ENCODE data around the gene ING3.
A peak's percentile ranks its signal among the peaks of the same experiment; 100 is the strongest.

Gene ING3

DNA sequence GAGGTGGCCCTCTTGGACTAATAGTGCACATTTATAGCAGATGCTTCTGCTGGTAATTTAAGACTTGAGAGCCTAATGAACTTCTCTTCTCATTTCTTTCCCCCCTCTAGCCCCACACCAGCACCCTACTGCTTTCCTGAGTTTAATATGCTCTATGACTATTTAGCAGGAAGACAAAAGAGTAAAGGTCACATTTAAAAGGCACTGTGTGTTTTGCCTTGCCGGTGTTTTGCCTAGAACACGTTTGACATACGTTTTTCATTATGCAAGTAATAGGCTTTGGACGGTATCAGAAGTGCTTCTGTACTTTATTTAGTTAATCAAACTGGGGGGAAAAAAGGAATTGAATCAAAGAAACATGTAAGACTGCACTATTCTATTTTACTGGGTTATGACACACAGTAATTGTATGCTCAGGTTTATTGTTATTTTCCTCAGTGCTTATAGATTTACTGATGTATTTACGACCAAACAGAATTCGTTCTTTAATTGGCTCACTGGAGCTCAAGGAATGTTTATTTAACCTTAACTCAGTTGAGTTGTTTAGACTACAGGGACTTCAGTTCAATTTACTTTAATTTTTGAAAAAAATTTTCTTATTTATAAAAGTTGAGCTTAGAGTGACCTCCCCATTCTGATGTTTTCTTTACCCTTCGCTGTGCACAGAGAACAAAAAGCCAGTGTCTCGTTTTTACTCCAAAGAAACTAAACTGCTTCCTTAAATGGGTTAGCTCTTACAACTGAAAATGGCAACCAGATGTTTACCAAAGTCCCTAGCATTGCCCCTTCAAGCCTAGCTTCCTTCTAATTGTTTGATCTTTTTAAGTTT, 73.3 kb downstream of the ING3 start (continued):
- TF ChIP-seq, protein P1, sequence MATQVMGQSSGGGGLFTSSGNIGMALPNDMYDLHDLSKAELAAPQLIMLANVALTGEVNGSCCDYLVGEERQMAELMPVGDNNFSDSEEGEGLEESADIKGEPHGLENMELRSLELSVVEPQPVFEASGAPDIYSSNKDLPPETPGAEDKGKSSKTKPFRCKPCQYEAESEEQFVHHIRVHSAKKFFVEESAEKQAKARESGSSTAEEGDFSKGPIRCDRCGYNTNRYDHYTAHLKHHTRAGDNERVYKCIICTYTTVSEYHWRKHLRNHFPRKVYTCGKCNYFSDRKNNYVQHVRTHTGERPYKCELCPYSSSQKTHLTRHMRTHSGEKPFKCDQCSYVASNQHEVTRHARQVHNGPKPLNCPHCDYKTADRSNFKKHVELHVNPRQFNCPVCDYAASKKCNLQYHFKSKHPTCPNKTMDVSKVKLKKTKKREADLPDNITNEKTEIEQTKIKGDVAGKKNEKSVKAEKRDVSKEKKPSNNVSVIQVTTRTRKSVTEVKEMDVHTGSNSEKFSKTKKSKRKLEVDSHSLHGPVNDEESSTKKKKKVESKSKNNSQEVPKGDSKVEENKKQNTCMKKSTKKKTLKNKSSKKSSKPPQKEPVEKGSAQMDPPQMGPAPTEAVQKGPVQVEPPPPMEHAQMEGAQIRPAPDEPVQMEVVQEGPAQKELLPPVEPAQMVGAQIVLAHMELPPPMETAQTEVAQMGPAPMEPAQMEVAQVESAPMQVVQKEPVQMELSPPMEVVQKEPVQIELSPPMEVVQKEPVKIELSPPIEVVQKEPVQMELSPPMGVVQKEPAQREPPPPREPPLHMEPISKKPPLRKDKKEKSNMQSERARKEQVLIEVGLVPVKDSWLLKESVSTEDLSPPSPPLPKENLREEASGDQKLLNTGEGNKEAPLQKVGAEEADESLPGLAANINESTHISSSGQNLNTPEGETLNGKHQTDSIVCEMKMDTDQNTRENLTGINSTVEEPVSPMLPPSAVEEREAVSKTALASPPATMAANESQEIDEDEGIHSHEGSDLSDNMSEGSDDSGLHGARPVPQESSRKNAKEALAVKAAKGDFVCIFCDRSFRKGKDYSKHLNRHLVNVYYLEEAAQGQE (tag by site-specific recombination; IDR thresholded peaks at IDR 0.05): no peak
- TF ChIP-seq ZBTB1 (tag by site-specific recombination; IDR thresholded peaks at IDR 0.05) (0 out of 2 replicates have a peak, but pooled peaks have one; percentile 41), ZNF830 (tag by site-specific recombination; IDR thresholded peaks at IDR 0.05; ENCODE audit: low read depth) (no peak), ZNF354C (tag by site-specific recombination; IDR thresholded peaks at IDR 0.05; ENCODE audit: borderline replicate concordance, low read depth) (no peak), YY2 (tag by site-specific recombination; IDR thresholded peaks at IDR 0.05) (no peak), ZNF266 (tag by site-specific recombination; IDR thresholded peaks at IDR 0.05; ENCODE audit: low read depth) (no peak), ZBTB6 (tag by site-specific recombination; IDR thresholded peaks at IDR 0.05) (peak; percentile 26; the same call in 1 of the 2 replicates), ZNF560 (tag by site-specific recombination; IDR thresholded peaks at IDR 0.05; ENCODE audit: borderline replicate concordance) (no peak), GLIS1 (tag by site-specific recombination; IDR thresholded peaks at IDR 0.05) (peak; percentile 60; the same call in 1 of the 2 replicates), ZNF580 (tag by site-specific recombination; IDR thresholded peaks at IDR 0.05) (peak; percentile 77; the same call in 1 of the 2 replicates), ZNF529 (tag by site-specific recombination; IDR thresholded peaks at IDR 0.05; ENCODE audit: insufficient replicate concordance) (no peak), ZNF18 (tag by site-specific recombination; IDR thresholded peaks at IDR 0.05) (peak; percentile 34; the same call in 1 of the 2 replicates), ZNF561 (tag by site-specific recombination; IDR thresholded peaks at IDR 0.05; ENCODE audit: borderline replicate concordance) (no peak; the same call in 1 of the 2 replicates), ZNF341 (tag by site-specific recombination; IDR thresholded peaks at IDR 0.05; ENCODE audit: low read depth) (no peak), OVOL3 (tag by site-specific recombination; IDR thresholded peaks at IDR 0.05) (peak; percentile 60), ZNF571 (tag by site-specific recombination; IDR thresholded peaks at IDR 0.05) (no peak), ZXDB (tag by site-specific recombination; IDR thresholded peaks at IDR 0.05) (0 out of 2 replicates have a peak, but pooled peaks have one; percentile 63), ZNF274 (IDR thresholded peaks at IDR 0.05; ENCODE audit: low read length) (no peak), ZNF274 (tag by site-specific recombination; IDR thresholded peaks at IDR 0.05; ENCODE audit: borderline replicate concordance) (no peak), PRDM1 (tag by site-specific recombination; IDR thresholded peaks at IDR 0.05) (no peak), ZNF664 (tag by site-specific recombination; IDR thresholded peaks at IDR 0.05) (peak; percentile 48; the same call in 1 of the 2 replicates), ZNF24 (tag by site-specific recombination; IDR thresholded peaks at IDR 0.05) (0 out of 2 replicates have a peak, but pooled peaks have one; percentile 28), ZNF174 (tag by site-specific recombination; IDR thresholded peaks at IDR 0.05) (no peak), IKZF3 (tag by site-specific recombination; IDR thresholded peaks at IDR 0.05) (peak; percentile 78)
- TF ChIP-seq, protein P2, sequence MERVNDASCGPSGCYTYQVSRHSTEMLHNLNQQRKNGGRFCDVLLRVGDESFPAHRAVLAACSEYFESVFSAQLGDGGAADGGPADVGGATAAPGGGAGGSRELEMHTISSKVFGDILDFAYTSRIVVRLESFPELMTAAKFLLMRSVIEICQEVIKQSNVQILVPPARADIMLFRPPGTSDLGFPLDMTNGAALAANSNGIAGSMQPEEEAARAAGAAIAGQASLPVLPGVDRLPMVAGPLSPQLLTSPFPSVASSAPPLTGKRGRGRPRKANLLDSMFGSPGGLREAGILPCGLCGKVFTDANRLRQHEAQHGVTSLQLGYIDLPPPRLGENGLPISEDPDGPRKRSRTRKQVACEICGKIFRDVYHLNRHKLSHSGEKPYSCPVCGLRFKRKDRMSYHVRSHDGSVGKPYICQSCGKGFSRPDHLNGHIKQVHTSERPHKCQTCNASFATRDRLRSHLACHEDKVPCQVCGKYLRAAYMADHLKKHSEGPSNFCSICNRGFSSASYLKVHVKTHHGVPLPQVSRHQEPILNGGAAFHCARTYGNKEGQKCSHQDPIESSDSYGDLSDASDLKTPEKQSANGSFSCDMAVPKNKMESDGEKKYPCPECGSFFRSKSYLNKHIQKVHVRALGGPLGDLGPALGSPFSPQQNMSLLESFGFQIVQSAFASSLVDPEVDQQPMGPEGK (tag by site-specific recombination; IDR thresholded peaks at IDR 0.05): no peak
- TF ChIP-seq, protein P3, sequence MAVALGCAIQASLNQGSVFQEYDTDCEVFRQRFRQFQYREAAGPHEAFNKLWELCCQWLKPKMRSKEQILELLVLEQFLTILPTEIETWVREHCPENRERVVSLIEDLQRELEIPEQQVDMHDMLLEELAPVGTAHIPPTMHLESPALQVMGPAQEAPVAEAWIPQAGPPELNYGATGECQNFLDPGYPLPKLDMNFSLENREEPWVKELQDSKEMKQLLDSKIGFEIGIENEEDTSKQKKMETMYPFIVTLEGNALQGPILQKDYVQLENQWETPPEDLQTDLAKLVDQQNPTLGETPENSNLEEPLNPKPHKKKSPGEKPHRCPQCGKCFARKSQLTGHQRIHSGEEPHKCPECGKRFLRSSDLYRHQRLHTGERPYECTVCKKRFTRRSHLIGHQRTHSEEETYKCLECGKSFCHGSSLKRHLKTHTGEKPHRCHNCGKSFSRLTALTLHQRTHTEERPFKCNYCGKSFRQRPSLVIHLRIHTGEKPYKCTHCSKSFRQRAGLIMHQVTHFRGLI (tag by site-specific recombination; IDR thresholded peaks at IDR 0.05): no peak
- TF ChIP-seq, protein P4, sequence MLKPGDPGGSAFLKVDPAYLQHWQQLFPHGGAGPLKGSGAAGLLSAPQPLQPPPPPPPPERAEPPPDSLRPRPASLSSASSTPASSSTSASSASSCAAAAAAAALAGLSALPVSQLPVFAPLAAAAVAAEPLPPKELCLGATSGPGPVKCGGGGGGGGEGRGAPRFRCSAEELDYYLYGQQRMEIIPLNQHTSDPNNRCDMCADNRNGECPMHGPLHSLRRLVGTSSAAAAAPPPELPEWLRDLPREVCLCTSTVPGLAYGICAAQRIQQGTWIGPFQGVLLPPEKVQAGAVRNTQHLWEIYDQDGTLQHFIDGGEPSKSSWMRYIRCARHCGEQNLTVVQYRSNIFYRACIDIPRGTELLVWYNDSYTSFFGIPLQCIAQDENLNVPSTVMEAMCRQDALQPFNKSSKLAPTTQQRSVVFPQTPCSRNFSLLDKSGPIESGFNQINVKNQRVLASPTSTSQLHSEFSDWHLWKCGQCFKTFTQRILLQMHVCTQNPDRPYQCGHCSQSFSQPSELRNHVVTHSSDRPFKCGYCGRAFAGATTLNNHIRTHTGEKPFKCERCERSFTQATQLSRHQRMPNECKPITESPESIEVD (tag by site-specific recombination; IDR thresholded peaks at IDR 0.05): peak; percentile 99
